ENCODE measurements around the gene ECM2.
A peak's percentile ranks its signal among the peaks of the same experiment; 100 is the strongest.

ECM2 gene

GRCh38 chr9:92503156-92503555, 32.6 kb downstream of the ECM2 start:
- H3K4me3 ChIP-seq (ENCODE audit: low read depth, low read length): no peak overlapping the region
- peak; percentile 40 for DNase-seq (ENCODE audit: low read depth, low spot score)
- no peak for TF ChIP-seq CTCF (IDR thresholded peaks at IDR 0.05; ENCODE audit: low read depth, low read length)
- in situ Hi-C loops (cut with HindIII; ENCODE audit: low sequenced_read_pairs): no loop called here

- DNase-seq (ENCODE audit: low read depth, low spot score): no peak
- no peak overlapping the region for H3K4me3 ChIP-seq (ENCODE audit: low read depth, low read length)
- TF ChIP-seq CTCF (IDR thresholded peaks at IDR 0.05; ENCODE audit: low read depth, low read length): peak; percentile 44
- in situ Hi-C loops (cut with HindIII; ENCODE audit: low sequenced_read_pairs): no loop called here
Measured at GRCh38 chr9:92501671-92502393, 34.0 kb downstream of the ECM2 start.

- in situ Hi-C loops (cut with HindIII; ENCODE audit: low sequenced_read_pairs): no loop called here
- no peak for TF ChIP-seq CTCF (IDR thresholded peaks at IDR 0.05; ENCODE audit: low read depth, low read length)
- H3K4me3 ChIP-seq (ENCODE audit: low read depth, low read length): no peak overlapping the region
- no peak for DNase-seq (ENCODE audit: low read depth, low spot score)
Measured at GRCh38 chr9:92500725-92501124, 35.1 kb downstream of the ECM2 start.

- H3K4me3 ChIP-seq (ENCODE audit: low read depth, low read length): no peak overlapping the region
- in situ Hi-C loops (cut with HindIII; ENCODE audit: low sequenced_read_pairs): no loop called here
- no peak for DNase-seq (ENCODE audit: low read depth, low spot score)
- no peak for TF ChIP-seq CTCF (IDR thresholded peaks at IDR 0.05; ENCODE audit: low read depth, low read length)
Measured at GRCh38 chr9:92499701-92500100, 36.1 kb downstream of the ECM2 start.

- no peak for TF ChIP-seq CTCF (IDR thresholded peaks at IDR 0.05; ENCODE audit: low read depth, low read length)
- H3K4me3 ChIP-seq (ENCODE audit: low read depth, low read length): no peak overlapping the region
- peak; percentile 54 for DNase-seq (ENCODE audit: low read depth, low spot score)
- in situ Hi-C loops (cut with HindIII; ENCODE audit: low sequenced_read_pairs): no loop called here
Measured at GRCh38 chr9:92496396-92497176, 39.2 kb downstream of the ECM2 start.

- DNase-seq (ENCODE audit: low read depth, low spot score): no peak
- no peak overlapping the region for H3K4me3 ChIP-seq (ENCODE audit: low read depth, low read length)
- in situ Hi-C loops (cut with HindIII; ENCODE audit: low sequenced_read_pairs): no loop called here
- no peak for TF ChIP-seq CTCF (IDR thresholded peaks at IDR 0.05; ENCODE audit: low read depth, low read length)
Measured at GRCh38 chr9:92494856-92495255, 40.9 kb downstream of the ECM2 start.

All from astrocyte of the spinal cord (primary cell).